ENCODE data around the gene RPP21.

RPP21 gene

GRCh38 chr6:30344868-30345671, at the start of gene RPP21:
TSS of gene RPP21 (plus strand) at chr6:30345156. CDS start at chr6:30345172, 16 bp downstream.
- DNase-seq (ENCODE audit: low read depth) = peak; percentile 88

GRCh38 chr6:30295837-30296236, 49.1 kb upstream of the RPP21 start:
- DNase-seq (ENCODE audit: low read depth) = no peak

- no peak for DNase-seq (ENCODE audit: low read depth)
Observed at GRCh38 chr6:30304002-30304401, 41.0 kb upstream of the RPP21 start.

- DNase-seq (ENCODE audit: low read depth) = no peak
Observed at GRCh38 chr6:30311101-30311500, 33.9 kb upstream of the RPP21 start.

GRCh38 chr6:30311671-30312070, 33.3 kb upstream of the RPP21 start:
- no peak for DNase-seq (ENCODE audit: low read depth)

- DNase-seq (ENCODE audit: low read depth) = no peak
Observed at GRCh38 chr6:30312266-30312665, 32.7 kb upstream of the RPP21 start.

GRCh38 chr6:30312676-30313321, 32.2 kb upstream of the RPP21 start:
- no peak for DNase-seq (ENCODE audit: low read depth)

GRCh38 chr6:30315156-30315555, 29.8 kb upstream of the RPP21 start:
- DNase-seq (ENCODE audit: low read depth) = no peak

GRCh38 chr6:30317913-30318589, 26.9 kb upstream of the RPP21 start:
- no peak for DNase-seq (ENCODE audit: low read depth)

GRCh38 chr6:30319146-30319835, 25.7 kb upstream of the RPP21 start:
- DNase-seq (ENCODE audit: low read depth) = no peak

- DNase-seq (ENCODE audit: low read depth) = no peak
Observed at GRCh38 chr6:30321692-30322388, 23.1 kb upstream of the RPP21 start.

- no peak for DNase-seq (ENCODE audit: low read depth)
Observed at GRCh38 chr6:30322527-30323501, 22.1 kb upstream of the RPP21 start.

GRCh38 chr6:30323806-30324205, 21.1 kb upstream of the RPP21 start:
- DNase-seq (ENCODE audit: low read depth) = no peak

GRCh38 chr6:30325150-30325872, 19.6 kb upstream of the RPP21 start:
- DNase-seq (ENCODE audit: low read depth) = peak; percentile 78

- peak; percentile 52 for DNase-seq (ENCODE audit: low read depth)
Observed at GRCh38 chr6:30325873-30326525, 19.0 kb upstream of the RPP21 start.

GRCh38 chr6:30326526-30327231, 18.3 kb upstream of the RPP21 start, which contains the start of gene TRIM39:
TSS of gene TRIM39 (plus strand) at chr6:30326927. CDS start at chr6:30329318, 2,391 bp downstream.
- DNase-seq (ENCODE audit: low read depth) = peak; percentile 86

- no peak for DNase-seq (ENCODE audit: low read depth)
Observed at GRCh38 chr6:30327232-30327746, 17.7 kb upstream of the RPP21 start.

GRCh38 chr6:30328397-30328796, 16.6 kb upstream of the RPP21 start:
- no peak for DNase-seq (ENCODE audit: low read depth)
